Testis (tissue), 3 donors: ENCODE data around the gene ATF2. TPM values are rescaled to one million over a fixed set of nuclear protein-coding genes. Genes with fewer than 3 reads are reported as not detected.

ENCODE experiments used
- DNase-seq: peaks from one replicate; pipeline ENCODE4 v3.0.0-alpha.2; 2019
- H3K27ac ChIP-seq, 2 donors: fragments of 200-600 bp; sonication (generic); one replicate each; pipeline ENCODE4 v1.5.1; 2019
- H3K27me3 ChIP-seq: fragments of 200-600 bp; sonication (generic); one replicate; pipeline ENCODE4 v1.5.1; 2019
- H3K36me3 ChIP-seq: fragments of 200-600 bp; sonication (generic); one replicate; pipeline ENCODE4 v1.5.1; 2017; ENCODE audit warnings: low read depth; ENCODE audit errors: missing control alignments
- H3K4me1 ChIP-seq: fragments of 200-600 bp; sonication (generic); one replicate; pipeline ENCODE4 v1.5.1; 2019
- H3K4me3 ChIP-seq, 2 donors: fragments of 200-600 bp; sonication (generic); one replicate each; pipeline ENCODE4 v1.5.1; 2017 to 2019
- H3K9me3 ChIP-seq: fragments of 200-600 bp; sonication (generic); one replicate; pipeline ENCODE4 v1.5.1; 2017
- POLR2A ChIP-seq: fragments of 450-650 bp; IDR thresholded peaks from one replicate; pipeline ENCODE4 v1.6.1; 2017; ENCODE audit warnings: antibody characterized with exemption, mild to moderate bottlenecking, moderate library complexity
- WGBS, 2 donors: methylation state at CpG; one replicate each; pipeline ENCODE4 v1.1.5; 2018; 5-methylcytosine and 5-hydroxymethylcytosine counted together
- intact Hi-C: fragments of 100-400 bp; cut with DNase I; formaldehyde crosslinking; loops from one replicate; pipeline ENCODE4 v1.15.1; 2023; ENCODE audit warnings: low total_unique reads
- polyA plus RNA-seq: library from polyadenylated mRNA; stranded (reverse); fragments of 350-450 nt; fragmentation: Illumina TruSeq; extraction: RNeasy Lipid Tissue Mini Kit (QIAGEN cat#74804); gene quantifications from one replicate; pipeline ENCODE4 v1.2.3, GENCODE V29; 2014; ENCODE audit warnings: low read depth, low replicate concordance; ENCODE audit not compliant: insufficient read depth
- total RNA-seq, 2 donors: library from RNA; depleted of rRNA; stranded (reverse); fragments of >200 nt; gene quantifications; one replicate each; pipeline ENCODE4 v1.2.3, GENCODE V29; 2016
- TF ChIP-seq, protein P1 (sequence below), 3 experiments: fragments of 450-650 bp in 2 of 3; fragments of 200-600 bp in 1 of 3; sonication (generic) in 1 of 3; IDR thresholded peaks; one replicate each; pipeline ENCODE4 v1.5.1; 2016 to 2019; ENCODE audit warnings: antibody characterized with exemption in 3 of 3, mild to moderate bottlenecking in 2 of 3, moderate library complexity in 1 of 3

Gene ATF2
- total and polyA plus RNA-seq, 3 donors from 2014 or later: 59.9 to 92.2 (median 83.0) TPM

DNA sequence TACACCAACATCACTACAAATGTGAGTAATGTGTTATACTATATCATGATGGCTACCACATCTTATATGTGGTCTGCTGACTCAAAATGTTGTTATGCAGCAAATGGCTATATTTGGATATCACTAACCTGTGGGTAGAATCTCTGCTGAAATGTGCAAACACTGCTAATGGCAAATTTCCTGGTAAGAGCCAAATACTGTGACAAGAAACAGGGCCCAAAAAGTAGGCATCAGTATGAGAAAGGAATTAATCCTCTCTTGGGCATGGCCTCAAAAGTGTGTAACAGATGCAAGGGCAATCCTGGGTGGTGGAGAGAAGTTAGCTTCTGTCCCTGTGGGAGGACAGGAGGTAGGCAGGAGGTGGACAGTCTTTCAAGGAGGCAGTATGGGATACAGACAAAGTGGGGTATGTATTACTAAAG, 13.3 kb downstream of the ATF2 start:
- DNase-seq: no peak
- intact Hi-C loops: no loop called here
- Histone ChIP-seq H3K4me1 (no peaks in the 10 kb centered on the region), H3K4me3 (no peak overlapping the region), H3K36me3 (no peaks in the 10 kb centered on the region), H3K27me3 (no peaks in the 10 kb centered on the region), H3K27ac (no peak overlapping the region), H3K9me3 (no peaks in the 10 kb centered on the region)
- TF ChIP-seq, protein P1, sequence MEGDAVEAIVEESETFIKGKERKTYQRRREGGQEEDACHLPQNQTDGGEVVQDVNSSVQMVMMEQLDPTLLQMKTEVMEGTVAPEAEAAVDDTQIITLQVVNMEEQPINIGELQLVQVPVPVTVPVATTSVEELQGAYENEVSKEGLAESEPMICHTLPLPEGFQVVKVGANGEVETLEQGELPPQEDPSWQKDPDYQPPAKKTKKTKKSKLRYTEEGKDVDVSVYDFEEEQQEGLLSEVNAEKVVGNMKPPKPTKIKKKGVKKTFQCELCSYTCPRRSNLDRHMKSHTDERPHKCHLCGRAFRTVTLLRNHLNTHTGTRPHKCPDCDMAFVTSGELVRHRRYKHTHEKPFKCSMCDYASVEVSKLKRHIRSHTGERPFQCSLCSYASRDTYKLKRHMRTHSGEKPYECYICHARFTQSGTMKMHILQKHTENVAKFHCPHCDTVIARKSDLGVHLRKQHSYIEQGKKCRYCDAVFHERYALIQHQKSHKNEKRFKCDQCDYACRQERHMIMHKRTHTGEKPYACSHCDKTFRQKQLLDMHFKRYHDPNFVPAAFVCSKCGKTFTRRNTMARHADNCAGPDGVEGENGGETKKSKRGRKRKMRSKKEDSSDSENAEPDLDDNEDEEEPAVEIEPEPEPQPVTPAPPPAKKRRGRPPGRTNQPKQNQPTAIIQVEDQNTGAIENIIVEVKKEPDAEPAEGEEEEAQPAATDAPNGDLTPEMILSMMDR (IDR thresholded peaks at IDR 0.05): no peak
- no peak for TF ChIP-seq POLR2A

DNA sequence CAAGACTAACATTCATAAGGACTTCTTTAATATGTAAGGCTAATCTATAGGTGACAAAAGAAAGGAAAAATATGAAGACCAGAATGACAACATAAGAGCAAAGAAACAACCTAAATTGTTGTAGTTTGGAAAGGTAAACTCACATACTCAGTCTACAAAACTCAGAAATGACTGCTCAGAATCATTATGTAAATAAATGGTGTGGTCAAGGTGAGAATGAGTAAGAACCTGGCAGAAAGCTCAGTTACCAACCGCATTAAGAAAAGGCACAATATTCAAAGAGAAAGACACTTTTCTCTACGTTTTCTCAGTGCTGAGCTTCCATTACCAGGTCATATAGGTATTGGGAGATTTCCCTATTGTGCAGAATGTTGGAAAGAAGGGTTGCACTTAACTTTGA, 15.8 kb downstream of the ATF2 start:
- WGBS, 2 donors: 76 to 91% methylated on average over 2 of the region's 2 CpGs
- intact Hi-C loops: no loop called here
- no peak overlapping the region for H3K27ac ChIP-seq
- H3K9me3 ChIP-seq: no peaks in the 10 kb centered on the region
- H3K27me3 ChIP-seq: no peaks in the 10 kb centered on the region
- DNase-seq: no peak
- H3K4me1 ChIP-seq: peaks cover 4% of the 10 kb centered on the region
- no peaks in the 10 kb centered on the region for H3K36me3 ChIP-seq
- no peak for TF ChIP-seq POLR2A
- TF ChIP-seq, protein P1 (IDR thresholded peaks at IDR 0.05): no peak
- no peak overlapping the region for H3K4me3 ChIP-seq

- H3K27ac ChIP-seq: no peak overlapping the region
- DNase-seq: no peak
- TF ChIP-seq POLR2A: no peak
- TF ChIP-seq, protein P1 (IDR thresholded peaks at IDR 0.05): no peak
- peaks cover 4% of the 10 kb centered on the region for H3K4me1 ChIP-seq
- H3K36me3 ChIP-seq: no peaks in the 10 kb centered on the region
- no peaks in the 10 kb centered on the region for H3K27me3 ChIP-seq
- intact Hi-C loops: no loop called here
- H3K4me3 ChIP-seq: no peak overlapping the region
- H3K9me3 ChIP-seq: no peaks in the 10 kb centered on the region
- WGBS, 2 donors: 90 to 96% methylated on average over 1 of the region's 1 CpG
These were observed 16.2 kb downstream of the ATF2 start for GRCh38 chr2:175151791-175152190.

DNA sequence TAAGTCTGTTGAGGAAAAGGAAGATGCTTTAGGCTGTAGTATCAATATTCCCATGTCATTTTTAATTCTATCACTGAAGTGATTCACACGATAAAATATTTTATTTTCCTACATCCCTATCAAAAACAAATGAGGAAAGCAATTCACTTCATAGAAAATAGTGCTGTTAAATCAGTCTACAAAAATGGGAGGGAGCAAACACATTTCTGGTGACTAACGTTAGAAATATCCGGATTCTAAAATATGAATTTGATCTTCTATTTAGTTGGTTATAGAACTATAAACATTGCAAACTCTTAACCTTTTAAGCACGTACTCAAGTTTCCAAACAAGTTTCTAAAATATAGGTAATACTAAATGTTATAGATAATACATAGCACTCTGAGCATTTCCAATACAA, 20.8 kb downstream of the ATF2 start:
- Histone ChIP-seq H3K9me3 (no peaks in the 10 kb centered on the region), H3K4me1 (peaks cover 4% of the 10 kb centered on the region), H3K4me3 (no peak overlapping the region), H3K36me3 (no peaks in the 10 kb centered on the region), H3K27me3 (no peaks in the 10 kb centered on the region), H3K27ac (no peak overlapping the region)
- 83 to 88% methylated on average over 4 of the region's 4 CpGs for WGBS, 2 donors
- DNase-seq: no peak
- TF ChIP-seq, protein P1 (IDR thresholded peaks at IDR 0.05): no peak
- TF ChIP-seq POLR2A: no peak
- intact Hi-C loops: no loop called here

- no peak for TF ChIP-seq POLR2A
- TF ChIP-seq, protein P1 (IDR thresholded peaks at IDR 0.05): no peak
- H3K4me1 ChIP-seq: peaks cover 4% of the 10 kb centered on the region
- no peaks in the 10 kb centered on the region for H3K9me3 ChIP-seq
- H3K36me3 ChIP-seq: no peaks in the 10 kb centered on the region
- no peak overlapping the region for H3K4me3 ChIP-seq
- no peaks in the 10 kb centered on the region for H3K27me3 ChIP-seq
- no peak overlapping the region for H3K27ac ChIP-seq
- intact Hi-C loops: no loop called here
- WGBS, 2 donors: 97 to 100% methylated on average over 2 of the region's 2 CpGs
- no peak for DNase-seq
These were observed 24.3 kb downstream of the ATF2 start for GRCh38 chr2:175143678-175144077.
